Measurements from ENCODE around the gene HACD2.

The HACD2 gene

GRCh38 chr3:123590685-123591450 lies 6.0 kb upstream of the HACD2 start:
- Histone ChIP-seq H3K9ac (ENCODE audit: low read depth, low read length) (no peak overlapping the region), H3K4me3 (ENCODE audit: low read depth, low read length) (no peak overlapping the region), H3K9me3 (ENCODE audit: control insufficient read depth, insufficient read depth, low read length) (peaks cover 16% of the 10 kb centered on the region), H3K27me3 (ENCODE audit: control insufficient read depth, insufficient read depth, low read length) (no peaks in the 10 kb centered on the region; the same call in 1 of the 2 replicates), H3K36me3 (ENCODE audit: control insufficient read depth, insufficient read depth, low read length) (no peaks in the 10 kb centered on the region), H3K27ac (ENCODE audit: low read depth, low read length) (no peak overlapping the region), H3K4me1 (ENCODE audit: control insufficient read depth, insufficient read depth, low read length) (peaks cover 4% of the 10 kb centered on the region)

GRCh38 chr3:123587401-123587800 lies 2.5 kb upstream of the HACD2 start:
- H3K27me3 ChIP-seq (ENCODE audit: control insufficient read depth, insufficient read depth, low read length): no peaks in the 10 kb centered on the region; the same call in 1 of the 2 replicates
- H3K36me3 ChIP-seq (ENCODE audit: control insufficient read depth, insufficient read depth, low read length): 0 out of 2 replicates have a peak, but pooled peaks cover under 1% of the 10 kb centered on the region

GRCh38 chr3:123586968-123587367 lies 2.1 kb upstream of the HACD2 start:
- H3K36me3 ChIP-seq (ENCODE audit: control insufficient read depth, insufficient read depth, low read length): 0 out of 2 replicates have a peak, but pooled peaks cover 3% of the 10 kb centered on the region

More at GRCh38 chr3:123587401-123587800, 2.5 kb upstream of the HACD2 start:
- H3K4me1 ChIP-seq (ENCODE audit: control insufficient read depth, insufficient read depth, low read length): peaks cover 13% of the 10 kb centered on the region
- H3K27ac ChIP-seq (ENCODE audit: low read depth, low read length): no peak overlapping the region
- no peak overlapping the region for H3K4me3 ChIP-seq (ENCODE audit: low read depth, low read length)
- H3K9ac ChIP-seq (ENCODE audit: low read depth, low read length): no peak overlapping the region
- H3K9me3 ChIP-seq (ENCODE audit: control insufficient read depth, insufficient read depth, low read length): peaks cover 16% of the 10 kb centered on the region

GRCh38 chr3:123586131-123586530 lies 1.3 kb upstream of the HACD2 start:
- Histone ChIP-seq H3K9me3 (ENCODE audit: control insufficient read depth, insufficient read depth, low read length) (peaks cover 16% of the 10 kb centered on the region), H3K9ac (ENCODE audit: low read depth, low read length) (peak overlapping the region; percentile 98), H3K4me1 (ENCODE audit: control insufficient read depth, insufficient read depth, low read length) (peaks cover 13% of the 10 kb centered on the region), H3K27me3 (ENCODE audit: control insufficient read depth, insufficient read depth, low read length) (no peaks in the 10 kb centered on the region; the same call in 1 of the 2 replicates), H3K36me3 (ENCODE audit: control insufficient read depth, insufficient read depth, low read length) (peaks cover 8% of the 10 kb centered on the region; the same call in 1 of the 2 replicates), H3K4me3 (ENCODE audit: low read depth, low read length) (peak overlapping the region; percentile 83), H3K27ac (ENCODE audit: low read depth, low read length) (peak overlapping the region; percentile 97)

More at GRCh38 chr3:123586968-123587367, 2.1 kb upstream of the HACD2 start:
- H3K27ac ChIP-seq (ENCODE audit: low read depth, low read length): no peak overlapping the region
- no peak overlapping the region for H3K4me3 ChIP-seq (ENCODE audit: low read depth, low read length)
- H3K9me3 ChIP-seq (ENCODE audit: control insufficient read depth, insufficient read depth, low read length): peaks cover 16% of the 10 kb centered on the region
- no peaks in the 10 kb centered on the region; the same call in 1 of the 2 replicates for H3K27me3 ChIP-seq (ENCODE audit: control insufficient read depth, insufficient read depth, low read length)
- peaks cover 13% of the 10 kb centered on the region for H3K4me1 ChIP-seq (ENCODE audit: control insufficient read depth, insufficient read depth, low read length)
- H3K9ac ChIP-seq (ENCODE audit: low read depth, low read length): no peak overlapping the region

- Histone ChIP-seq H3K27ac (ENCODE audit: low read depth, low read length) (peak overlapping the region; percentile 97), H3K4me3 (ENCODE audit: low read depth, low read length) (peak overlapping the region; percentile 83), H3K9ac (ENCODE audit: low read depth, low read length) (peak overlapping the region; percentile 41; the same call in 1 of the 2 replicates), H3K4me1 (ENCODE audit: control insufficient read depth, insufficient read depth, low read length) (peaks cover 13% of the 10 kb centered on the region), H3K9me3 (ENCODE audit: control insufficient read depth, insufficient read depth, low read length) (no peaks in the 10 kb centered on the region), H3K36me3 (ENCODE audit: control insufficient read depth, insufficient read depth, low read length) (peaks cover 21% of the 10 kb centered on the region), H3K27me3 (ENCODE audit: control insufficient read depth, insufficient read depth, low read length) (no peaks in the 10 kb centered on the region; the same call in 1 of the 2 replicates)
Observed at GRCh38 chr3:123584284-123584987, 417 bp downstream of the HACD2 start.

GRCh38 chr3:123583561-123583960 lies 1.3 kb downstream of the HACD2 start:
- peaks cover 30% of the 10 kb centered on the region for H3K36me3 ChIP-seq (ENCODE audit: control insufficient read depth, insufficient read depth, low read length)
- H3K4me3 ChIP-seq (ENCODE audit: low read depth, low read length): peak overlapping the region; percentile 83
- no peak overlapping the region for H3K27ac ChIP-seq (ENCODE audit: low read depth, low read length)
- H3K4me1 ChIP-seq (ENCODE audit: control insufficient read depth, insufficient read depth, low read length): peaks cover 13% of the 10 kb centered on the region
- no peak overlapping the region for H3K9ac ChIP-seq (ENCODE audit: low read depth, low read length)
- H3K27me3 ChIP-seq (ENCODE audit: control insufficient read depth, insufficient read depth, low read length): no peaks in the 10 kb centered on the region; the same call in 1 of the 2 replicates
- no peaks in the 10 kb centered on the region for H3K9me3 ChIP-seq (ENCODE audit: control insufficient read depth, insufficient read depth, low read length)

- H3K27ac ChIP-seq (ENCODE audit: low read depth, low read length): no peak overlapping the region
- peaks cover 13% of the 10 kb centered on the region for H3K4me1 ChIP-seq (ENCODE audit: control insufficient read depth, insufficient read depth, low read length)
- H3K36me3 ChIP-seq (ENCODE audit: control insufficient read depth, insufficient read depth, low read length): peaks cover 33% of the 10 kb centered on the region
- H3K4me3 ChIP-seq (ENCODE audit: low read depth, low read length): no peak overlapping the region
- no peaks in the 10 kb centered on the region for H3K9me3 ChIP-seq (ENCODE audit: control insufficient read depth, insufficient read depth, low read length)
- H3K9ac ChIP-seq (ENCODE audit: low read depth, low read length): no peak overlapping the region
- H3K27me3 ChIP-seq (ENCODE audit: control insufficient read depth, insufficient read depth, low read length): no peaks in the 10 kb centered on the region; the same call in 1 of the 2 replicates
Observed at GRCh38 chr3:123582315-123582714, 2.5 kb downstream of the HACD2 start.

- 0 out of 2 replicates have a peak, but pooled peaks cover 4% of the 10 kb centered on the region for H3K4me1 ChIP-seq (ENCODE audit: control insufficient read depth, insufficient read depth, low read length)
Observed at GRCh38 chr3:123576122-123576521, 8.7 kb downstream of the HACD2 start.

GRCh38 chr3:123571973-123572365 lies 12.9 kb downstream of the HACD2 start:
- no peak overlapping the region for H3K27ac ChIP-seq (ENCODE audit: low read depth, low read length)
- H3K9me3 ChIP-seq (ENCODE audit: control insufficient read depth, insufficient read depth, low read length): no peaks in the 10 kb centered on the region
- peaks cover 6% of the 10 kb centered on the region for H3K36me3 ChIP-seq (ENCODE audit: control insufficient read depth, insufficient read depth, low read length)
- no peak overlapping the region for H3K9ac ChIP-seq (ENCODE audit: low read depth, low read length)
- 0 out of 2 replicates have a peak, but pooled peaks cover 4% of the 10 kb centered on the region for H3K4me1 ChIP-seq (ENCODE audit: control insufficient read depth, insufficient read depth, low read length)
- no peaks in the 10 kb centered on the region for H3K27me3 ChIP-seq (ENCODE audit: control insufficient read depth, insufficient read depth, low read length)
- no peak overlapping the region for H3K4me3 ChIP-seq (ENCODE audit: low read depth, low read length)

More at GRCh38 chr3:123576122-123576521, 8.7 kb downstream of the HACD2 start:
- Histone ChIP-seq H3K4me3 (ENCODE audit: low read depth, low read length) (no peak overlapping the region), H3K27me3 (ENCODE audit: control insufficient read depth, insufficient read depth, low read length) (no peaks in the 10 kb centered on the region), H3K9me3 (ENCODE audit: control insufficient read depth, insufficient read depth, low read length) (no peaks in the 10 kb centered on the region), H3K27ac (ENCODE audit: low read depth, low read length) (no peak overlapping the region), H3K9ac (ENCODE audit: low read depth, low read length) (no peak overlapping the region), H3K36me3 (ENCODE audit: control insufficient read depth, insufficient read depth, low read length) (peaks cover 33% of the 10 kb centered on the region)

- no peak overlapping the region for H3K4me3 ChIP-seq (ENCODE audit: low read depth, low read length)
- no peak overlapping the region for H3K9ac ChIP-seq (ENCODE audit: low read depth, low read length)
- H3K36me3 ChIP-seq (ENCODE audit: control insufficient read depth, insufficient read depth, low read length): peaks cover under 1% of the 10 kb centered on the region; the same call in 1 of the 2 replicates
Observed at GRCh38 chr3:123571264-123571972, 13.4 kb downstream of the HACD2 start.

More at GRCh38 chr3:123571264-123571972, 13.4 kb downstream of the HACD2 start:
- Histone ChIP-seq H3K27ac (ENCODE audit: low read depth, low read length) (peak overlapping the region; percentile 10), H3K9me3 (ENCODE audit: control insufficient read depth, insufficient read depth, low read length) (no peaks in the 10 kb centered on the region), H3K27me3 (ENCODE audit: control insufficient read depth, insufficient read depth, low read length) (no peaks in the 10 kb centered on the region), H3K4me1 (ENCODE audit: control insufficient read depth, insufficient read depth, low read length) (0 out of 2 replicates have a peak, but pooled peaks cover 4% of the 10 kb centered on the region)

All from HUES48 (cell line).